Femur (tissue), 1 donor: ENCODE results near the gene ORMDL3.
A peak's percentile ranks its signal among the peaks of the same experiment; 100 is the strongest.

Source experiments
- DNase-seq: peaks from one replicate; pipeline ENCODE4 v3.0.0-alpha.2; 2017

Gene ORMDL3

GRCh38 chr17:39927101-39927928, at the start of gene ORMDL3, which contains the start of gene LRRC3C:
TSS of gene ORMDL3 (minus strand) at chr17:39927601. CDS start at chr17:39924203, 3,398 bp downstream.
TSS of gene LRRC3C (plus strand) at chr17:39927732. CDS start at chr17:39941524, 13,792 bp downstream.
- peak; percentile 97 for DNase-seq

GRCh38 chr17:39975801-39976200, 48.4 kb upstream of the ORMDL3 start:
- DNase-seq, result no peak

GRCh38 chr17:39974433-39974832, 47.0 kb upstream of the ORMDL3 start:
- DNase-seq, result no peak

GRCh38 chr17:39973496-39973895, 46.1 kb upstream of the ORMDL3 start:
- DNase-seq, result no peak

GRCh38 chr17:39972271-39972670, 44.9 kb upstream of the ORMDL3 start:
- no peak for DNase-seq

GRCh38 chr17:39971076-39971603, 43.7 kb upstream of the ORMDL3 start:
- no peak for DNase-seq

- DNase-seq, result no peak
Observed at GRCh38 chr17:39970157-39970692, 42.8 kb upstream of the ORMDL3 start.

- DNase-seq, result no peak
Observed at GRCh38 chr17:39969375-39969774, 42.0 kb upstream of the ORMDL3 start.

- no peak for DNase-seq
Observed at GRCh38 chr17:39968761-39969160, 41.4 kb upstream of the ORMDL3 start.

- DNase-seq, result no peak
Observed at GRCh38 chr17:39966771-39967170, 39.4 kb upstream of the ORMDL3 start.

GRCh38 chr17:39965017-39965699, 37.8 kb upstream of the ORMDL3 start:
- no peak for DNase-seq

GRCh38 chr17:39963829-39964228, 36.4 kb upstream of the ORMDL3 start:
- no peak for DNase-seq

GRCh38 chr17:39962642-39963220, 35.3 kb upstream of the ORMDL3 start, which contains the start of gene GSDMA:
TSS of gene GSDMA (plus strand) at chr17:39963004. CDS start at chr17:39965688, 2,684 bp downstream.
- DNase-seq, result no peak

GRCh38 chr17:39960524-39961041, 33.2 kb upstream of the ORMDL3 start:
- no peak for DNase-seq

GRCh38 chr17:39955726-39956225, 28.4 kb upstream of the ORMDL3 start:
- no peak for DNase-seq

GRCh38 chr17:39954876-39955275, 27.5 kb upstream of the ORMDL3 start:
- no peak for DNase-seq

- DNase-seq, result no peak
Observed at GRCh38 chr17:39953471-39953888, 26.1 kb upstream of the ORMDL3 start.

- peak; percentile 98 for DNase-seq
Observed at GRCh38 chr17:39952680-39953470, 25.5 kb upstream of the ORMDL3 start.

- DNase-seq, result no peak
Observed at GRCh38 chr17:39951924-39952679, 24.7 kb upstream of the ORMDL3 start.

GRCh38 chr17:39950871-39951348, 23.5 kb upstream of the ORMDL3 start:
- no peak for DNase-seq

- DNase-seq, result no peak
Observed at GRCh38 chr17:39949028-39949427, 21.6 kb upstream of the ORMDL3 start.
